Measurements from ENCODE around the gene LINGO1. TPM values are rescaled to one million over a fixed set of nuclear protein-coding genes. Genes with fewer than 3 reads are reported as not detected.

Gene LINGO1
- total RNA-seq, 1 donor from 2014 or later, result 18.3 TPM

DNA sequence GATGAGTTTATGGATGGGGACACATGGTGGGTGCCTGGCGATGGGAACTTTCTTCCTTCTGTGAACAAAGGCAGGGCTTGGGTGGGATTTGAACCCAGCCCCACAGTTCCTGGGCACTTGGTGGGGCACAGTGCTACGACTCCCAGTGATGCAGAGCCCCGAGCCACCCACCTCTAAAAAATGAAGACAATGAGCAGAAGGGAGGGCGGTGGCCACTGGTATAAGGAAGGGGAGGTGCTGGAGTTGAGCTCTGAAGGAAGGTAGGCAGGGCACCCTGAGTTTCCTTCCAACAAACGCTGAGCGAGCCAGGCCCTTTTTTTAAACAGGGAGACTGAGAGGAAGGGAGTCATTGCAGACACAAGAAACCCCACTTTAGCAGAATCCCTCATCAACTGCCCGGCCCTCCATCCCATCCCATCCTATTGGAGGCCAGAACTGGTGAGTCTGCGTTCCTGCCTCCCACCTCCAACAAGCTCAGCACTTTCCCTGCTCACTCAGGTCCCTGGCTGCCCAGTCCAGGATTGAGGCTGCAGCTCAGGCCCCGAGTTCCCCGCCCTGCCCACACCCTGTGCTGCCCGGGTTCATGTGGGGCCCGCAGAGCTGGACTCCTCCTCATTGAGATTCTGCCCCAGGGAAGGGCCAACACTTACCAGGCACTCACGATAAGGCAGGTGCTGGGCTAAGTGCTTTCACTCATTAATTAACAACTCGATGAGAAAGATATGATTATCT is 57.3 kb downstream of the LINGO1 start:
- Histone ChIP-seq H3K9me3 (no peaks in the 10 kb centered on the region), H3K4me3 (no peak overlapping the region), H3K27ac (no peak overlapping the region), H3K27me3 (no peaks in the 10 kb centered on the region), H3K4me1 (no peaks in the 10 kb centered on the region), H3K36me3 (no peaks in the 10 kb centered on the region)
- intact Hi-C loops (cut with DNase I), result no loop called here
- DNase-seq (ENCODE audit: low spot score in 2 of 2), result no peak
- TF ChIP-seq, protein P1, sequence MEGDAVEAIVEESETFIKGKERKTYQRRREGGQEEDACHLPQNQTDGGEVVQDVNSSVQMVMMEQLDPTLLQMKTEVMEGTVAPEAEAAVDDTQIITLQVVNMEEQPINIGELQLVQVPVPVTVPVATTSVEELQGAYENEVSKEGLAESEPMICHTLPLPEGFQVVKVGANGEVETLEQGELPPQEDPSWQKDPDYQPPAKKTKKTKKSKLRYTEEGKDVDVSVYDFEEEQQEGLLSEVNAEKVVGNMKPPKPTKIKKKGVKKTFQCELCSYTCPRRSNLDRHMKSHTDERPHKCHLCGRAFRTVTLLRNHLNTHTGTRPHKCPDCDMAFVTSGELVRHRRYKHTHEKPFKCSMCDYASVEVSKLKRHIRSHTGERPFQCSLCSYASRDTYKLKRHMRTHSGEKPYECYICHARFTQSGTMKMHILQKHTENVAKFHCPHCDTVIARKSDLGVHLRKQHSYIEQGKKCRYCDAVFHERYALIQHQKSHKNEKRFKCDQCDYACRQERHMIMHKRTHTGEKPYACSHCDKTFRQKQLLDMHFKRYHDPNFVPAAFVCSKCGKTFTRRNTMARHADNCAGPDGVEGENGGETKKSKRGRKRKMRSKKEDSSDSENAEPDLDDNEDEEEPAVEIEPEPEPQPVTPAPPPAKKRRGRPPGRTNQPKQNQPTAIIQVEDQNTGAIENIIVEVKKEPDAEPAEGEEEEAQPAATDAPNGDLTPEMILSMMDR (IDR thresholded peaks at IDR 0.05), result no peak

DNA sequence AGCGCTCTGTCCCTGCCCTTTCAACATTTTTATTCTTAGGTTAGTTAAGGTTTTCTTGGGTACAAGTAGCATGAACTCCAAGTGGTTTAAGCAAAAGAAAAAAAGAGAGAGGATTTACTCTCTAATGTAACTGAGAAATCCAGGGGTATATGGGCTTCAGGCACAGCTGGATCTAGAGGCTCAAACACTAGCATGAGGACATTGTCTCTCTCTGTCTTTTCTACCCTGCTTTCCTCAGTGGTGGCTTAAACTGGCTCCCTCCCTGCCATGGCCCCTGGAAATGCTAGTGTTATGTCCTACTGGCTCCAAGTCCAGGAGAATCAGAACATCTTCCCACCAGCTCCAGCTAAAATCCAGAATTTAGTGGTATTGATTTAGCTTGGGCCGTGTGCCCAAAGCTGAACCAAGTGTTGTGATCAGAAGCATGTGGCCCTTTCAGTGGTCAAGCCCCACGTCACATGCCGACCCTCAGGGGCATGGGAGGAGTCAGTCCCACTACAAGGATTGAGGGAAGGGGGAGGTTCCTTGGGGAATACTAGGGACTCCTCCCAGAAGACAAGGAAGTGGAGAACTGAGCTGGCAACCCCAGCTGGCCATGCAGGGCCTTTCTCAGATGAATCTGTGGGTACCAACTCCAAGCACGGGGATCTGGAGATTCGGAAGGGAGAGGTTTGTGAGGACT is 58.0 kb downstream of the LINGO1 start:
- TF ChIP-seq, protein P1 (IDR thresholded peaks at IDR 0.05), result no peak
- Histone ChIP-seq H3K27me3 (no peaks in the 10 kb centered on the region), H3K4me1 (no peaks in the 10 kb centered on the region), H3K4me3 (no peak overlapping the region), H3K27ac (no peak overlapping the region), H3K9me3 (no peaks in the 10 kb centered on the region), H3K36me3 (no peaks in the 10 kb centered on the region)
- DNase-seq (ENCODE audit: low spot score in 2 of 2), result no peak
- intact Hi-C loops (cut with DNase I), result no loop called here

DNA sequence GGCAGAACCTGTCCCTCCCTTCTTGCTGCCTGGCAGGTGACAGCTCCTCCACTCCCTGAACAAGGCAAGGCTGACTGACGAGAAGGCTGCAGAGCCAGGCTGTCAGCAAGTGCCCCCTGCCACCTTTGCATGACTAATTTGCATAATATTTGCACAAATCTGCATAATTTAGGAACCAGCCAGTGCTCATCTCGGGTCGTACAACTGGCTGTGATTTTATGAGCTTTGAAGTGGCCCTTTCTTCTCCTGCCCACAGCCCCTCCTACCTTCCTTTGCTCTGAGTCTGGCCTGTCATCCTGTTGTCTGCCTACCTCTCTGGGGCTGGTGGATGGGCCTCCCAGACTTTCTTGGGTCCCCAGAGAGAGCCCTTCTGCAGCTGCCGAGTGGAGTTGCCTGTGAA is 58.9 kb downstream of the LINGO1 start:
- TF ChIP-seq, protein P1 (IDR thresholded peaks at IDR 0.05), result no peak
- Histone ChIP-seq H3K9me3 (no peaks in the 10 kb centered on the region), H3K27me3 (no peaks in the 10 kb centered on the region), H3K27ac (no peak overlapping the region), H3K4me3 (no peak overlapping the region), H3K36me3 (no peaks in the 10 kb centered on the region), H3K4me1 (no peaks in the 10 kb centered on the region)
- intact Hi-C loops (cut with DNase I), result no loop called here
- DNase-seq (ENCODE audit: low spot score in 2 of 2), result no peak

DNA sequence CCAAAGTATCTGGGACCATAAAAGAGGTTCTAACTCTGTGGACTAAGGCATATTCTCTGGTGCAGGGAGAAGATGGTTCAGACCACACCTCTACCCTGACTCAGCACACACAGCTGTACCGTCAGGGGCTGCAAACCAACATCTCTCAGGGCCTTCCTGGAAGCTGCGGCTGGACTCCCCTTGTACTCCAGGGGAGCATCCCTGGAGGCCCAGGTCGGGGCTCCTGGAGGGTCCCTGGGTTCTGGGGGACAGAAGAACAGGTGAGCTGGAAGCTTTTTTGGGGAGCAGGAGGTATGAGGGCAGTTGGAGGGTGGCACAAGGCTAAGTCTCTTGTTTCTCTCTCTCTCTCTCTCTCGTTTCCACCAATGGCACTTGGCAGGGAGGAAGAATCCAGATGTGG is 60.5 kb downstream of the LINGO1 start:
- intact Hi-C loops (cut with DNase I), result no loop called here
- DNase-seq (ENCODE audit: low spot score in 2 of 2), result no peak
- TF ChIP-seq, protein P1 (IDR thresholded peaks at IDR 0.05), result no peak
- Histone ChIP-seq H3K27me3 (no peaks in the 10 kb centered on the region), H3K4me1 (no peaks in the 10 kb centered on the region), H3K36me3 (no peaks in the 10 kb centered on the region), H3K4me3 (no peak overlapping the region), H3K9me3 (no peaks in the 10 kb centered on the region), H3K27ac (no peak overlapping the region)

DNA sequence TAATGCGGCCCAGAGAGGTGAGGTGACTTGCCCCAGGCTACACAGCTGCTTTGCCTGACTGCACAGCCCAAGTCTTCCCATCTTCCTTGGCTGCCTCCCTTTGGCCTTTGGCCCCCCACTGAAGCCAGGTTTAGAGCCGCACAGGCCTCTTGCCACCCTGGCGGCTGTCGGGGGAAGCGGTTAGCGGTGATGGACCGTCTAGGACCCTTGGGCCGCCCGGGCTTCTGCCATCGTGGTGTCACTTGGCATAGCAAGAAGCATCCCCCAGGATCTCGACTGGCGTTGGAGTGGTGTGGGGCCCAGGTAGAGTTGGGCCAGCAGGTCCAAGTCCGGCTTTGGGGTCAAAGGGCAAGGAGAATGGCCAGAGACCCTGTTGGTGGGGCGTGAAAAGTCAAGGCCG is 61.0 kb downstream of the LINGO1 start:
- intact Hi-C loops (cut with DNase I), result no loop called here
- Histone ChIP-seq H3K27ac (no peak overlapping the region), H3K4me1 (no peaks in the 10 kb centered on the region), H3K4me3 (no peak overlapping the region), H3K27me3 (no peaks in the 10 kb centered on the region), H3K36me3 (no peaks in the 10 kb centered on the region), H3K9me3 (no peaks in the 10 kb centered on the region)
- TF ChIP-seq, protein P1 (IDR thresholded peaks at IDR 0.05), result no peak
- DNase-seq (ENCODE audit: low spot score in 2 of 2), result no peak

Data from ascending aorta (tissue), 2 donors.